Hepatocyte (in vitro differentiated cells): ENCODE data around the gene YJEFN3.

Experiments
- CTCF ChIP-seq: fragments of 200-600 bp; sonication (generic); IDR thresholded peaks from 2 replicates; pipeline ENCODE4 v1.5.1; 2016; ENCODE audit warnings: antibody characterized with exemption, mild to moderate bottlenecking; ENCODE audit not compliant: poor library complexity
- EZH2 ChIP-seq: fragments of 200-600 bp; sonication (generic); IDR thresholded peaks from 2 replicates; pipeline ENCODE4 v1.6.1; 2016; ENCODE audit warnings: antibody characterized with exemption, mild to moderate bottlenecking, borderline replicate concordance
- EZH2phosphoT487 ChIP-seq: fragments of 200-600 bp; sonication (generic); IDR thresholded peaks from one replicate; pipeline ENCODE4 v1.6.1; 2018; ENCODE audit warnings: antibody characterized with exemption, mild to moderate bottlenecking, low read depth, moderate library complexity; ENCODE audit not compliant: unreplicated experiment, severe bottlenecking

GRCh38 chr19:19502281-19502680, 26.4 kb upstream of the YJEFN3 start:
- no peak for TF ChIP-seq CTCF
- no peak for TF ChIP-seq EZH2
- TF ChIP-seq EZH2phosphoT487: no peak
